NB4 (cell line): ENCODE results near the gene NPHP3.

ENCODE experiments used
- DNase-seq: peaks from one replicate; pipeline ENCODE4 v3.0.0; 2010; ENCODE audit warnings: low read depth
- H3K4me3 ChIP-seq: one replicate; pipeline ENCODE4 v1.5.1; 2011; ENCODE audit warnings: mild to moderate bottlenecking, low read depth, low read length, moderate library complexity
- CTCF ChIP-seq: IDR thresholded peaks from one replicate; pipeline ENCODE4 v1.5.1; 2012; ENCODE audit warnings: low read depth, low read length
- MAX ChIP-seq: IDR thresholded peaks from 2 replicates; pipeline ENCODE4 v1.6.1; 2011; ENCODE audit warnings: low read depth, low read length
- MYC ChIP-seq: IDR thresholded peaks from 2 replicates; pipeline ENCODE4 v1.6.1; 2011; ENCODE audit warnings: low read depth, low read length
- POLR2A ChIP-seq: IDR thresholded peaks from 2 replicates; pipeline ENCODE4 v1.6.1; 2011; ENCODE audit warnings: mild to moderate bottlenecking; ENCODE audit not compliant: insufficient read length; ENCODE audit errors: extremely low read depth

The NPHP3 gene

GRCh38 chr3:132635052-132635451 is 87.2 kb downstream of the NPHP3 start:
- H3K4me3 ChIP-seq = no peak overlapping the region
- DNase-seq = no peak
- no peak for TF ChIP-seq MYC
- TF ChIP-seq CTCF = no peak
- TF ChIP-seq MAX = no peak
- TF ChIP-seq POLR2A = no peak
